ENCODE data around the gene ZNF213. TPM values are rescaled to one million over a fixed set of nuclear protein-coding genes. Genes with fewer than 3 reads are reported as not detected.

ZNF213 gene
- polyA plus RNA-seq, 3 donors, result 1.5 to 2.6 (median 1.8) TPM

DNA sequence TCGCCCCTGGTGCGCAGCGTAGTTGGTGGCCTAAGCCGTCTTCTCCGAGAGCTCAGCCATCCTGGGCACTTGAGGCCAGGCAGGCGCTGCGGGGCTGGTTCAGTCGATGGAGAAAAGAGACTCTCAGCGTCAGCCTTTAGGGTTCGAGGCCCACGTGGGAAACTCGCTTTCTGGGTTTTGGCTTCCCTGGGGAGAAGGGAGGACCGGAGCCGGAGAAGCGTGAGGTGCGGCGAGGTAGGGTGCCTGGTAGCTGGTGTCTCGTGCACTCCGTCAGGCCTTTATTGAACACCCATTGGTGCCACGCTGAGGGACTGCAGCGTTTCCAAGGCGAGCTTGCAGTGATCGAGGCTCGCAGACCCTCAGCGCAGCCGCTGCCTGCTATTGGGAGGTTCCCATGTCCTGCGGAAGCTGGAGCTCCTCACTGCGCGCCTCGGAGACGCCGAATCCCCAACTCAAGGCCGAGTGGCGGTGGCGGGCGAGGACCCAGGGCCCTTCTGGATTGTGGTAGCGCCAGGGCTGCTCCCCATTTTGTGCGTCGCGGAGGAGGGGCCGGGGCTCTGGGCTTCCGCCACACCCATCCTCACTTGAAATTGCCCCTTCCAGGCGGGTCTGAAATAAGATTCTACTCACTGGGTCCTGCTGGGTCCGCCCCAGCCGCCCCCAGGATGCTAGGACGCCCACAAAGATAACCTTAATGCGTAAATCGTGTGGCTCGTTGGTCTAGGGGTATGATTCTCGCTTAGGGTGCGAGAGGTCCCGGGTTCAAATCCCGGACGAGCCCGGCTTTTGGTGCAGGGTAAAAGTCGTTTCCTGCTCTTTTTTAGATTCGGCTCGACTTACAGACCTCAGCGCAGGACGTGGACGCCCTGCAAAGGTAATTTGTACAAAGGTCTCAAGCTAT is 54.3 kb downstream of the ZNF213 start:
- WGBS (ENCODE audit: insufficient coverage), result 3% methylated on average over 60 of the region's 61 CpGs
- peaks cover 23 to 82% of the 10 kb centered on the region in 2 donors for H3K9me3 ChIP-seq (replicated peaks in 1 of 2; ENCODE audit: control insufficient read depth in 1 of 2, insufficient read depth in 1 of 2, low read length in 2 of 2)
- no peaks in the 10 kb centered on the region for H3K36me3 ChIP-seq (replicated peaks in 1 of 2; ENCODE audit: control insufficient read depth in 1 of 2, insufficient read depth in 2 of 2, low read length in 2 of 2)
- H3K79me2 ChIP-seq (ENCODE audit: insufficient read depth, low read length), result no peaks in the 10 kb centered on the region
- H3K9ac ChIP-seq (ENCODE audit: insufficient read depth, low read length, poor library complexity, severe bottlenecking), result no peak overlapping the region
- no peak overlapping the region for H3K27ac Mint-ChIP-seq
- H3K27ac ChIP-seq (ENCODE audit: low read depth in 1 of 2, low read length in 2 of 2), result no peak overlapping the region
- TF ChIP-seq, protein P1, sequence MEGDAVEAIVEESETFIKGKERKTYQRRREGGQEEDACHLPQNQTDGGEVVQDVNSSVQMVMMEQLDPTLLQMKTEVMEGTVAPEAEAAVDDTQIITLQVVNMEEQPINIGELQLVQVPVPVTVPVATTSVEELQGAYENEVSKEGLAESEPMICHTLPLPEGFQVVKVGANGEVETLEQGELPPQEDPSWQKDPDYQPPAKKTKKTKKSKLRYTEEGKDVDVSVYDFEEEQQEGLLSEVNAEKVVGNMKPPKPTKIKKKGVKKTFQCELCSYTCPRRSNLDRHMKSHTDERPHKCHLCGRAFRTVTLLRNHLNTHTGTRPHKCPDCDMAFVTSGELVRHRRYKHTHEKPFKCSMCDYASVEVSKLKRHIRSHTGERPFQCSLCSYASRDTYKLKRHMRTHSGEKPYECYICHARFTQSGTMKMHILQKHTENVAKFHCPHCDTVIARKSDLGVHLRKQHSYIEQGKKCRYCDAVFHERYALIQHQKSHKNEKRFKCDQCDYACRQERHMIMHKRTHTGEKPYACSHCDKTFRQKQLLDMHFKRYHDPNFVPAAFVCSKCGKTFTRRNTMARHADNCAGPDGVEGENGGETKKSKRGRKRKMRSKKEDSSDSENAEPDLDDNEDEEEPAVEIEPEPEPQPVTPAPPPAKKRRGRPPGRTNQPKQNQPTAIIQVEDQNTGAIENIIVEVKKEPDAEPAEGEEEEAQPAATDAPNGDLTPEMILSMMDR (IDR thresholded peaks at IDR 0.05), result no peak
- H3K4me3 ChIP-seq (replicated peaks in 1 of 3; ENCODE audit: low read depth in 2 of 3, low read length in 3 of 3), result no peak overlapping the region
- H3K27me3 Mint-ChIP-seq (ENCODE audit: low read depth in 3 of 3), result peaks cover 91 to 100% (median 98%) of the 10 kb centered on the region in 3 donors
- H4K20me1 ChIP-seq (ENCODE audit: insufficient read depth, low read length), result no peaks in the 10 kb centered on the region
- intact Hi-C loops (cut with micrococcal nuclease), result no loop called here
- peaks cover 13 to 22% of the 10 kb centered on the region in 2 donors for H3K36me3 Mint-ChIP-seq
- H3K9me3 Mint-ChIP-seq, result peaks cover 17 to 75% (median 71%) of the 10 kb centered on the region in 7 donors
- peaks cover 82 to 99% of the 10 kb centered on the region in 2 donors for H3K27me3 ChIP-seq (ENCODE audit: control insufficient read depth in 2 of 2, insufficient read depth in 2 of 2, low read length in 2 of 2)
- peaks cover 17 to 20% of the 10 kb centered on the region in 2 donors for H3K4me1 ChIP-seq (ENCODE audit: control insufficient read depth in 1 of 2, insufficient read depth in 2 of 2, low read length in 2 of 2)
- H2AFZ ChIP-seq (ENCODE audit: insufficient read depth, low read depth, low read length, poor library complexity, severe bottlenecking), result peak overlapping the region; percentile 35
- peaks cover 31% of the 10 kb centered on the region for H3K4me1 Mint-ChIP-seq
- H3K4me3 Mint-ChIP-seq, result peak overlapping the region; percentile 39 to 83
- no peak for DNase-seq
- peak overlapping the region; percentile 23 for H3K4me2 ChIP-seq (replicated peaks; ENCODE audit: extremely low read depth, low read length, poor library complexity, severe bottlenecking)

DNA sequence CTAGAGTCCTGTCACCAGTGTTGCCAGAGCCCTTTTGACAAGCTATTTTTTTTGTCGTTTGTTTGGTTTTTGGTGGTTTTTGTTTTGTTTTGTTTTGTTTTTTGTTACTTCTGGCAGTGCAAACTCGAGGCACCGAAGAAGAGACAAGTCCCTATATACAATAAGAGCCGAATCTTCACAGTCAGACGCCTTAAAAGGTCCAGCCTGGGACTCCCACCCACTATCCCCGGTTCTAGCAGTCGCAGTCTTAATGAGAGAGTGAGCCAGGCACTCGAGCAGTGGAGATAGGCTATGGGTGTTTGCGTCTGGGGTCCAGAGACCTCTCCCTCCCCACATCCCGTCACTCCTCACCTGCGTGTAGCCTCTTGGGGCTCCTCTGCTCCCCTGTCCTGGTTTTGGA is 55.0 kb downstream of the ZNF213 start:
- Histone ChIP-seq H3K27me3 (ENCODE audit: control insufficient read depth in 2 of 2, insufficient read depth in 2 of 2, low read length in 2 of 2) (peaks cover 80 to 99% of the 10 kb centered on the region in 2 donors), H3K79me2 (ENCODE audit: insufficient read depth, low read length) (no peaks in the 10 kb centered on the region), H3K27ac (ENCODE audit: low read depth in 1 of 2, low read length in 2 of 2) (no peak overlapping the region), H4K20me1 (ENCODE audit: insufficient read depth, low read length) (no peaks in the 10 kb centered on the region), H3K9ac (ENCODE audit: insufficient read depth, low read length, poor library complexity, severe bottlenecking) (no peak overlapping the region), H3K9me3 (replicated peaks in 1 of 2; ENCODE audit: control insufficient read depth in 1 of 2, insufficient read depth in 1 of 2, low read length in 2 of 2) (peaks cover 23 to 82% of the 10 kb centered on the region in 2 donors), H2AFZ (ENCODE audit: insufficient read depth, low read depth, low read length, poor library complexity, severe bottlenecking) (no peak overlapping the region), H3K4me2 (replicated peaks; ENCODE audit: extremely low read depth, low read length, poor library complexity, severe bottlenecking) (no peak overlapping the region), H3K4me3 (replicated peaks in 1 of 3; ENCODE audit: low read depth in 2 of 3, low read length in 3 of 3) (no peak overlapping the region), H3K4me1 (ENCODE audit: control insufficient read depth in 1 of 2, insufficient read depth in 2 of 2, low read length in 2 of 2) (peaks cover 17 to 20% of the 10 kb centered on the region in 2 donors), H3K36me3 (replicated peaks in 1 of 2; ENCODE audit: control insufficient read depth in 1 of 2, insufficient read depth in 2 of 2, low read length in 2 of 2) (no peaks in the 10 kb centered on the region)
- WGBS (ENCODE audit: insufficient coverage), result no CpG with 5 or more reads among the region's 11 CpGs
- no peak for DNase-seq
- Mint-ChIP-seq H3K9me3 (peaks cover 16 to 74% (median 66%) of the 10 kb centered on the region in 7 donors), H3K4me1 (peaks cover 29% of the 10 kb centered on the region), H3K27me3 (ENCODE audit: low read depth in 3 of 3) (peaks cover 90 to 100% (median 98%) of the 10 kb centered on the region in 3 donors), H3K4me3 (peak overlapping the region in 1 of 2 donors; percentile 83), H3K27ac (no peak overlapping the region), H3K36me3 (peaks cover 13 to 20% of the 10 kb centered on the region in 2 donors)
- TF ChIP-seq, protein P1 (IDR thresholded peaks at IDR 0.05), result no peak
- intact Hi-C loops (cut with micrococcal nuclease), result no loop called here

Measured in CD14-positive monocyte (primary cell).